Measurements from ENCODE around the gene UCHL5. TPM values are rescaled to one million over a fixed set of nuclear protein-coding genes. Genes with fewer than 3 reads are reported as not detected.

The UCHL5 gene
- total and polyA plus RNA-seq, 2 experiments from 2014 or later: 42.5 to 67.1 TPM

DNA sequence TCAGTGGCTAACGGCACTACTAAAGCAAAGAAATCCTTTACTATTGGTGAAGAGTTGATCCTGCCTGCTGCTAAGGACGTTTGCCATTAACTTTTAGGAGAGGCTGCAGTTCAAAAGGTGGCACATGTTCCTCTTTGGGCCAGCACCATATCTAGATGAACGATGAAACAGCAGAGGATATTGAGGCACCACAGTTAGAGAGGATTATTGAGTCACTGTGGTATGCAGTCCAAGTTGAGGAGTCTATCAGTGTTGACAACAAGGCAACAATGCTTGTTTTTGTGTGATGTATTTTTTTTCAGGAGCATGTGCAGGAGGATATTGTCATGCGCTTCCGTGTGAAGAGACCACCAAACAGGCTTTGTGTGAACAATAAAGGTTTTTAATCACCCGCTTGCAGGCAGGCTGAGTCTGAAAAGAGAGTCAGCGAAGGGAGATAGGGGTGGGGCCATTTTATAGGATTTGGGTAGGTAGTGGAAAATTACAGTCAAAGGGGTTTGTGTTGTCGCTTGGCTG is 80.9 kb downstream of the UCHL5 start (continued):
- TF ChIP-seq, protein P1, sequence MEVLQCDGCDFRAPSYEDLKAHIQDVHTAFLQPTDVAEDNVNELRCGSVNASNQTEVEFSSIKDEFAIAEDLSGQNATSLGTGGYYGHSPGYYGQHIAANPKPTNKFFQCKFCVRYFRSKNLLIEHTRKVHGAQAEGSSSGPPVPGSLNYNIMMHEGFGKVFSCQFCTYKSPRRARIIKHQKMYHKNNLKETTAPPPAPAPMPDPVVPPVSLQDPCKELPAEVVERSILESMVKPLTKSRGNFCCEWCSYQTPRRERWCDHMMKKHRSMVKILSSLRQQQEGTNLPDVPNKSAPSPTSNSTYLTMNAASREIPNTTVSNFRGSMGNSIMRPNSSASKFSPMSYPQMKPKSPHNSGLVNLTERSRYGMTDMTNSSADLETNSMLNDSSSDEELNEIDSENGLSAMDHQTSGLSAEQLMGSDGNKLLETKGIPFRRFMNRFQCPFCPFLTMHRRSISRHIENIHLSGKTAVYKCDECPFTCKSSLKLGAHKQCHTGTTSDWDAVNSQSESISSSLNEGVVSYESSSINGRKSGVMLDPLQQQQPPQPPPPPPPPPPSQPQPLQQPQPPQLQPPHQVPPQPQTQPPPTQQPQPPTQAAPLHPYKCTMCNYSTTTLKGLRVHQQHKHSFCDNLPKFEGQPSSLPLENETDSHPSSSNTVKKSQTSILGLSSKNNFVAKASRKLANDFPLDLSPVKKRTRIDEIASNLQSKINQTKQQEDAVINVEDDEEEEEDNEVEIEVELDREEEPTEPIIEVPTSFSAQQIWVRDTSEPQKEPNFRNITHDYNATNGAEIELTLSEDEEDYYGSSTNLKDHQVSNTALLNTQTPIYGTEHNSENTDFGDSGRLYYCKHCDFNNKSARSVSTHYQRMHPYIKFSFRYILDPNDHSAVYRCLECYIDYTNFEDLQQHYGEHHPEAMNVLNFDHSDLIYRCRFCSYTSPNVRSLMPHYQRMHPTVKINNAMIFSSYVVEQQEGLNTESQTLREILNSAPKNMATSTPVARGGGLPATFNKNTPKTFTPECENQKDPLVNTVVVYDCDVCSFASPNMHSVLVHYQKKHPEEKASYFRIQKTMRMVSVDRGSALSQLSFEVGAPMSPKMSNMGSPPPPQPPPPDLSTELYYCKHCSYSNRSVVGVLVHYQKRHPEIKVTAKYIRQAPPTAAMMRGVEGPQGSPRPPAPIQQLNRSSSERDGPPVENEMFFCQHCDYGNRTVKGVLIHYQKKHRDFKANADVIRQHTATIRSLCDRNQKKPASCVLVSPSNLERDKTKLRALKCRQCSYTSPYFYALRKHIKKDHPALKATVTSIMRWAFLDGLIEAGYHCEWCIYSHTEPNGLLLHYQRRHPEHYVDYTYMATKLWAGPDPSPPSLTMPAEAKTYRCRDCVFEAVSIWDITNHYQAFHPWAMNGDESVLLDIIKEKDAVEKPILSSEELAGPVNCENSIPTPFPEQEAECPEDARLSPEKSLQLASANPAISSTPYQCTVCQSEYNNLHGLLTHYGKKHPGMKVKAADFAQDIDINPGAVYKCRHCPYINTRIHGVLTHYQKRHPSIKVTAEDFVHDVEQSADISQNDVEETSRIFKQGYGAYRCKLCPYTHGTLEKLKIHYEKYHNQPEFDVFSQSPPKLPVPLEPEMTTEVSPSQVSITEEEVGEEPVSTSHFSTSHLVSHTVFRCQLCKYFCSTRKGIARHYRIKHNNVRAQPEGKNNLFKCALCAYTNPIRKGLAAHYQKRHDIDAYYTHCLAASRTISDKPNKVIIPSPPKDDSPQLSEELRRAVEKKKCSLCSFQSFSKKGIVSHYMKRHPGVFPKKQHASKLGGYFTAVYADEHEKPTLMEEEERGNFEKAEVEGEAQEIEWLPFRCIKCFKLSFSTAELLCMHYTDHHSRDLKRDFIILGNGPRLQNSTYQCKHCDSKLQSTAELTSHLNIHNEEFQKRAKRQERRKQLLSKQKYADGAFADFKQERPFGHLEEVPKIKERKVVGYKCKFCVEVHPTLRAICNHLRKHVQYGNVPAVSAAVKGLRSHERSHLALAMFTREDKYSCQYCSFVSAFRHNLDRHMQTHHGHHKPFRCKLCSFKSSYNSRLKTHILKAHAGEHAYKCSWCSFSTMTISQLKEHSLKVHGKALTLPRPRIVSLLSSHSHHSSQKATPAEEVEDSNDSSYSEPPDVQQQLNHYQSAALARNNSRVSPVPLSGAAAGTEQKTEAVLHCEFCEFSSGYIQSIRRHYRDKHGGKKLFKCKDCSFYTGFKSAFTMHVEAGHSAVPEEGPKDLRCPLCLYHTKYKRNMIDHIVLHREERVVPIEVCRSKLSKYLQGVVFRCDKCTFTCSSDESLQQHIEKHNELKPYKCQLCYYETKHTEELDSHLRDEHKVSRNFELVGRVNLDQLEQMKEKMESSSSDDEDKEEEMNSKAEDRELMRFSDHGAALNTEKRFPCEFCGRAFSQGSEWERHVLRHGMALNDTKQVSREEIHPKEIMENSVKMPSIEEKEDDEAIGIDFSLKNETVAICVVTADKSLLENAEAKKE (CRISPR knock-in tag; IDR thresholded peaks at IDR 0.05): no peak
- TF ChIP-seq, protein P2, sequence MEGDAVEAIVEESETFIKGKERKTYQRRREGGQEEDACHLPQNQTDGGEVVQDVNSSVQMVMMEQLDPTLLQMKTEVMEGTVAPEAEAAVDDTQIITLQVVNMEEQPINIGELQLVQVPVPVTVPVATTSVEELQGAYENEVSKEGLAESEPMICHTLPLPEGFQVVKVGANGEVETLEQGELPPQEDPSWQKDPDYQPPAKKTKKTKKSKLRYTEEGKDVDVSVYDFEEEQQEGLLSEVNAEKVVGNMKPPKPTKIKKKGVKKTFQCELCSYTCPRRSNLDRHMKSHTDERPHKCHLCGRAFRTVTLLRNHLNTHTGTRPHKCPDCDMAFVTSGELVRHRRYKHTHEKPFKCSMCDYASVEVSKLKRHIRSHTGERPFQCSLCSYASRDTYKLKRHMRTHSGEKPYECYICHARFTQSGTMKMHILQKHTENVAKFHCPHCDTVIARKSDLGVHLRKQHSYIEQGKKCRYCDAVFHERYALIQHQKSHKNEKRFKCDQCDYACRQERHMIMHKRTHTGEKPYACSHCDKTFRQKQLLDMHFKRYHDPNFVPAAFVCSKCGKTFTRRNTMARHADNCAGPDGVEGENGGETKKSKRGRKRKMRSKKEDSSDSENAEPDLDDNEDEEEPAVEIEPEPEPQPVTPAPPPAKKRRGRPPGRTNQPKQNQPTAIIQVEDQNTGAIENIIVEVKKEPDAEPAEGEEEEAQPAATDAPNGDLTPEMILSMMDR (conservative IDR thresholded peaks at IDR 0.05; ENCODE audit: low read depth in 2 of 2): no peak
- TF ChIP-seq NANOG (IDR thresholded peaks at IDR 0.05; ENCODE audit: borderline replicate concordance): no peak

DNA sequence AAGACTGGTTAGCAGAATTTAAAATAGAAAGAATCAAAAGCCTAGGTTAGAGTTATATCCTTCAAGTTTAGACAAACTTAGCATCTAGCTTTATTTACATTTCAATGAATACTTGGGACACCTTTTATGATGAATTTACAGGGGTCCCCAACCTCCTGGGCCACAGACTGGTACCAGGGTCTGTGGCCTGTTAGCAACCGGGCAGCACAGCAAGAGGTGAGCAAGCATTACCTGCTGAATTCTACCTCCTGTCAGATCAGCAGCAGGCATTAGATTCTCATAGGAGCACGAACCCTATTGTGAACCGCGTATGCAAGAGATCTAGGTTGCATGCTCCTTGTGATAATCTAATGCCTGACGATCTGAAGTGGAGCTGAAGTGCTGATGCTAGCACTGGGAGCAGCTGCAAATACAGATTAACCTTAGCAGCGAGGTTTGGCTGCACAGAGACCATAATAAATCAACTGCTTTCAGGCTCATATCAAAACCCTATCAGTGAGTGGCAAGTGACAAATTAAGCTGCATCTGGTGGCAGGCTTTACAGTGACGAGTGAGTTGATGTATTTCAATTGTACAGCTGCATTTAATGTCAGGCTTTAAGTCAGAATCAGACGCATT is 82.0 kb downstream of the UCHL5 start:
- no peaks in the 10 kb centered on the region for H3K27me3 ChIP-seq (ENCODE audit: insufficient read depth)
- Mint-ChIP-seq H3K4me3 (no peak overlapping the region), H3K36me3 (ENCODE audit: low read depth) (peaks cover 24% of the 10 kb centered on the region), H3K9me3 (peaks cover 28% of the 10 kb centered on the region), H3K27me3 (ENCODE audit: insufficient read depth, low read depth, poor library complexity) (peaks cover 6% of the 10 kb centered on the region), H3K4me1 (peaks cover 20% of the 10 kb centered on the region), H3K27ac (no peak overlapping the region)
- H3K27ac ChIP-seq (ENCODE audit: low read depth): no peak overlapping the region
- H3K79me2 ChIP-seq (replicated peaks; ENCODE audit: insufficient read depth): no peaks in the 10 kb centered on the region
- H3F3A ChIP-seq (replicated peaks; ENCODE audit: low read depth): no peaks in the 10 kb centered on the region
- H2AFZ ChIP-seq: no peak overlapping the region
- peaks cover 13% of the 10 kb centered on the region; the same call in 1 of the 2 replicates for H3K4me1 ChIP-seq (ENCODE audit: insufficient read depth)
- H3K9me2 ChIP-seq (ENCODE audit: insufficient read depth): 0 out of 2 replicates have a peak, but pooled peaks cover 3% of the 10 kb centered on the region
- DNase-seq (ENCODE audit: low spot score): peak; percentile 29
- H3K4me2 ChIP-seq: peak overlapping the region; percentile 14; the same call in 1 of the 2 replicates
- H3K36me3 ChIP-seq (ENCODE audit: insufficient read depth): no peaks in the 10 kb centered on the region; the same call in 1 of the 2 replicates
- no peaks in the 10 kb centered on the region for H4K20me1 ChIP-seq (replicated peaks; ENCODE audit: insufficient read depth)
- no peak overlapping the region for H3K4me3 ChIP-seq
- peak; percentile 83 for ATAC-seq
- no peak for TF ChIP-seq EZH2phosphoT487 (IDR thresholded peaks at IDR 0.05; ENCODE audit: unreplicated experiment)
- TF ChIP-seq, protein P3, sequence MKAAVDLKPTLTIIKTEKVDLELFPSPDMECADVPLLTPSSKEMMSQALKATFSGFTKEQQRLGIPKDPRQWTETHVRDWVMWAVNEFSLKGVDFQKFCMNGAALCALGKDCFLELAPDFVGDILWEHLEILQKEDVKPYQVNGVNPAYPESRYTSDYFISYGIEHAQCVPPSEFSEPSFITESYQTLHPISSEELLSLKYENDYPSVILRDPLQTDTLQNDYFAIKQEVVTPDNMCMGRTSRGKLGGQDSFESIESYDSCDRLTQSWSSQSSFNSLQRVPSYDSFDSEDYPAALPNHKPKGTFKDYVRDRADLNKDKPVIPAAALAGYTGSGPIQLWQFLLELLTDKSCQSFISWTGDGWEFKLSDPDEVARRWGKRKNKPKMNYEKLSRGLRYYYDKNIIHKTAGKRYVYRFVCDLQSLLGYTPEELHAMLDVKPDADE (IDR thresholded peaks at IDR 0.05): no peak

All from GM23338 (cell line).